ENCODE data around the gene CD9.
"Not testable (repeated sequence)": the region's sequence is repeated elsewhere in the genome, so short reads cannot be mapped to it uniquely, and the experiment has no call there.

CD9 gene

GRCh38 chr12:6200256-6201212 lies at the start of gene CD9:
Gene CD9 (plus strand): TSS chr12:6200400. CDS start chr12:6200500, 100 bp downstream.
- peak; percentile 29 to 41 for DNase-seq

- no peak for DNase-seq
Observed at GRCh38 chr12:6154730-6155459, 45.3 kb upstream of the CD9 start.

DNA sequence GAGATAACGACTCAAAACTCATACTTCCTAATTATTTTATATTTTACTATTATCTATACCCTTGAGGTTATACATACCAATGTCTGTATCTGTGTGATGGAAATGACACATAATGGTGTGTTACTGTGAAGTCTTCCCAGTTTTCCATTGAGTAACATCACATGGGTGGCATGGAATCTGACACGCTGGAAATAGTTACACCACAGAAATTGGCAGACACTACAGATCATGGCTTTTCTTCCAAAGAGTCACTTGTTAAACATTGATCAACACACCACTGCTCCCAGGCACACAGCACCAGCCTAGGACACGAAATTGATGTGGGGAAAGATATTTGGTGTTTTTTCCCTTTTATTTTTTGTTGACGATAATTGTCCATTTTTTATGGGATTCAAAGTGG lies 42.7 kb upstream of the CD9 start:
- DNase-seq: no peak

DNA sequence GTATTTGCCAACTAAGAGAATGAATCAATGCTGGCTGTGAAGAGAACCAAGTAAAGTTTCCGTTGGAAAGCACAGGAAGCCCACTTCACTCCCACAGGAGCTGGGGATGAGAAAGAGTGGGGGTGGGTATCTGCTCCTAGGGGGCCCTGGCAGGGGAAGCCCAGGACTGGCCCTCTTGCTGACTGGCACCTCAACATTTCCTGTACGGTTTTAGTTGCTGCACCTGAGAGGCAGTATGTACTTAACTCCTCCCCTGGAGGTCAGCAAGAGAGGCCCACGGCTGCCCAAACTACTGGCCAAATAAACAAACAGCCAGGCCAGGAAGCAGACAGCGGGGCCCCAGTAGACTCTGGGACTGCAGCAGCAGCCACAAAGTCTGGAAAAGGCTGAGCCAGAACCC lies 41.9 kb upstream of the CD9 start:
- DNase-seq: no peak

GRCh38 chr12:6158749-6159148 lies 41.5 kb upstream of the CD9 start:
- no peak for DNase-seq

- not testable (repeated sequence) for DNase-seq
Observed at GRCh38 chr12:6159166-6160011, 40.8 kb upstream of the CD9 start.

DNA sequence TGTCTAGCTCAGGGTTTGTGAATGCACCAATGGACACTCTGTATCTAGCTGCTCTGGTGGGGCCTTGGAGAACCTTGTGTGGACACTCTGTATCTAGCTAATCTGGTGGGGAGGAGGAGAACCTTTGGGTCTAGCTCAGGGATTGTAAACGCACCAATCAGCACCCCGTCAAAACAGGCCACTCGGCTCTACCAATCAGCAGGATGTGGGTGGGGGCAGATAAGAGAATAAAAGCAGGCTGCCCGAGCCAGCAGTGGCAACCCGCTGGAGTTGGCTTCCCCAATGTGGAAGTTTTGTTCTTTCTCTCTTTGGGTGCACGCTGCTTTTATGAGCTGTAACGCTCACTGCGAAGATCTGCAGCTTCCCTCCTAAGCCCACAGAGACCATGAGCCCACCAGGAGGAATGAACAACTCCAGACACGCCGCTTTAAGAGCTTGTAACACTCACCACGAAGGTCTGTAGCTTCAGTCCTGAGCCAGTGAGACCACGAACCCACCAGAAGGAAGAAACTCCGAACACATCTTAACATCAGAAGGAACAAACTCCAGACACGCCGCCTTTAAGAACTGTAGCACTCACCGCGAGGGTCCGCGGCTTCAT lies 40.1 kb upstream of the CD9 start:
- DNase-seq: not testable (repeated sequence)

- no peak for DNase-seq
Observed at GRCh38 chr12:6161124-6161882, 38.9 kb upstream of the CD9 start.

DNA sequence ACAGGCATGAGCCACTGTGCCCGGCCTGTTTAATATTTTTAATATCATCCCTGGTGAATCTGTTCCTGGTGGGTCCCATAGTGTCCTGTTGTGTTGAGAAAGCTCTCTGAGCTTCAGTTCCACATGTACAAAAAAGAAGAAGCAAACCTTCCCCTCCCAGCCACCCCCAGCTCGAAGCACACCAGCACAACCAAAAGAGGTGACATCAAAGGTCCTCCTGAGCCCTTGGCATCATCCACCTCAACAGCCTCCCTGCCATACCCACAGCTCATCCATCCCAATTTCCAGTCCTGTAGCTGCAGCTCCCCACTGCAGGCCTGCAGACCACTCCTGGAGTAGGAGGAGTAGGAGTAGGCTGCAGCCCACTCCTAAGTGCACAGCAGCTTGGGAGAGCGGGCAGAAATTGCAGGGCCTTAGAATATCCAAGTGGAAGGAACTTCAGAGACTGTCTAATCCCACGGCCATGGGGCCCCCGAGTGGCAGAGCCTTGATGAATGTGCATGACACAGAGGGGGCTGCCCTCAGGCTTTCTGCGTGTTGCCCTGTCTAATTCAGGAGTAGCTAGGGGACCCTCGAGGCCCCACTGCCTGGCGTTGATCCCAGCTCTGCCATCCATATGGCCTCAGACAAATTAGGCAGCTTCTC lies 36.7 kb upstream of the CD9 start:
- no peak for DNase-seq

DNA sequence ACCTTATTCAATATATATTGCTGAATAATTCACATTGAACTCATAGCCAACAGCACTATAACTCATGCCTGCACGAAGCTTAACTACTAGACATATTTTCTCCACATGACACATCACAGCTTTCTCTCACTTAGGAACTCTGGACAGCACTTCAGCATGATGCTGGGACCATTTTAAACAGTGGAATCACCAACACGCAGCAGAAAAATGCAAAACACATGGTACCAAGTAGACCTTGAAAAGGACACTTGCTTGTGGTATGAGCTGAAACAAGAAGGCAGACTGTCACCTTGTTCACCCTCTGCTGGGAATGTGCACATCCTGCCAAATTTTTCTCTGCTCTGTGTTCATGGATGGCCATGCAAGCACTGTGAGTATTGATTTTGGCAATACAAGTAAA lies 34.8 kb upstream of the CD9 start:
- no peak for DNase-seq

GRCh38 chr12:6166808-6167207 lies 33.4 kb upstream of the CD9 start:
- DNase-seq: no peak

GRCh38 chr12:6167327-6168280 lies 32.6 kb upstream of the CD9 start:
- DNase-seq: peak; percentile 59 to 73

GRCh38 chr12:6171409-6172015 lies 28.7 kb upstream of the CD9 start:
- no peak for DNase-seq

GRCh38 chr12:6172086-6172485 lies 28.1 kb upstream of the CD9 start:
- DNase-seq: no peak

DNA sequence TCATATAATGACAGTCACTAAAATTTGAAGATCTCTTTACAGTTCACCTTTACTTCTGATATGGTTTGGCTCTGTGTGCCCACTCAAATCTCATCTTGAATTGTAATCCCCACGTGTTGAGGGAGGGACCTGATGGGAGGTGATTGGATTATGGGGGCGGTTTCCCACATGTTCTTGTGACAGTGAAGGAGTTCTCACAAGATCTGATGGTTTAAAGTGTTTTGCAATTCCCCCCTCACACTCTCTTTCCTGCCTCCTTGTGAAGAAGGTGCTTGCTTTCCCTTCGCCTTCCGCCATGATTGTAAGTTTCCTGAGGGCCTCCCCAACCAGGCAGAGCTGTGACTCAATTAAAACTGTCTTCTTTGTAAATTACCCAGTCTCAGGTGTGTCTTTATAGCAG lies 27.3 kb upstream of the CD9 start:
- DNase-seq: no peak

DNA sequence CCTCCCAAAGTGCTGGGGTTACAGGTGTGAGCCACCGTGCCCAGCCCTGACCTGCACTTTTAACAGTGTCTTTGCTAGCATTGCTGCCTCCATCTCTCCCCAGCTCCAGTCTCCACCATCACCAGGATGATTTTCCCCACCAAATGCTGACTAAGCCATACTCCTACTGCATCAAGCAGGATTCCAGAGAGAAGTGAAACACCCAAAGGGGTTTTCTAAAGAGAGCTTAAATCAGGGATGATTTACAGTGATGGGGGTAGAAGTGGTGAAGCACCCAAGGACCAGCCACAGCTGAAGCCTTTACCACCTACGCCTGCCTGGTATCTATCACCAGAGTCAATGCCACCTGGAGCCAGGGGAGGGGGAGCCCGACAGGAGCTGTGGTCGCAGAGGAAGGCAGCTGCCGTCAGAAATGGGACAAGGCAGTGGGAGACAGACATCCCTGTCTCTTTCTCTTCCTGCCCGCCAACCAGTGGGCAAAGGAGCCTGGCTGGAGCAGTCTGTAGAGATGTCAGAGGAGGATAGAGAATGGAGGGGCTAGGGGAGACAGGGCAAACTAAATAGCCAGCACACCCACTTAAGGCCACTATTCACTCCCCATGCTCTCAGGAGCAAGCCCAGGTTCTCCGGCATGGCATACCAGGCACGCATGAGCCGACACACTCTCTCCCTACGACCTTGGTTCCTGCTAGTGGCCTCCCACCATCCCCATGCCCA lies 22.4 kb upstream of the CD9 start:
- DNase-seq: no peak

DNA sequence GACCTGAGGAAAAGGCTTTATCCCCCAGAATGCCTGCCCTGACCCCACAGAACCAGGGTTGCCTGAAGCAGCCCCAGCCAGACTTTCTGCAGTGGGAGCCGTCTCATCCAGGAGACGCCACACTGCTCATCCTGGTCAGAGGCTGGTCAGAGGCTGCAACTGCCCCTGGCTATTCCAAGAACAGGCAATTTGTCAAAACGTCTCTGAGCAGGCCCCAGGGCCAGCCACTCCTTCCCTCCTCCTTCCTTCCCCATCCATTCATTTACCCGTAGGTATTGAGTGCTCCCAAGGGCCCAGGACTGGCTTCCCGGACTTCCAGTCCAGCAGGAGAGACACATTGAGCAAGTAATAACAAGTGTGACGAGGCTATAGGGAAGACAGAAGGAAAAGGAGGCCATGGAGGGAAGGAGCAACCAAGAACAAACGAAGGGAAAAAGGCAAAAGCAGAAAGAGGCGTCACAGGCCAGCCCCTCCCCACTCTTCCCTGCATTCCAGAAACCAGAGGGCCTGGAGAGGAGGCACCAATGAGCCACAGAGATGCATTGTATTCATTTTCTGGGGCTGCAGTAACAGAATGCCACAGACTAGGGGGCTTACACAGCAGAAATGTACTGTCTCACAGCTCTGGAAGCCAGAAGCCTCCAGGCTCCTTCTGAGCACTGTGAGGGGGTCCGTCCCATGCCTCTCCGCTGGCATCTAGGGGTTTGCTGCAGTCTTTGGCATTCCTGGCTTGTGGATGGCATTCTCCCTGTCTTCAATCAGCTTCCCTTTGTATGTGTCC lies 21.0 kb upstream of the CD9 start:
- no peak for DNase-seq
